H9 (cell line): Measurements from ENCODE around the gene APBA2. TPM values are rescaled to one million over a fixed set of nuclear protein-coding genes. Genes with fewer than 3 reads are reported as not detected.
A peak's percentile ranks its signal among the peaks of the same experiment; 100 is the strongest.

ENCODE experiments used
- DNase-seq: peaks from one replicate; pipeline ENCODE4 v3.0.0-alpha.2; 2017
- H2AFZ ChIP-seq: one replicate; pipeline ENCODE4 v1.6.1; 2013; ENCODE audit warnings: mild to moderate bottlenecking, low read length, control low read depth, moderate library complexity
- H2AK5ac ChIP-seq: 2 replicates; pipeline ENCODE4 v1.6.1; 2013; ENCODE audit warnings: low read length, control low read depth, mixed read lengths; ENCODE audit not compliant: insufficient read length
- H2BK120ac ChIP-seq: one replicate; pipeline ENCODE4 v1.6.1; 2013; ENCODE audit warnings: low read depth, mild to moderate bottlenecking, low read length, control low read depth, inconsistent platforms; ENCODE audit not compliant: poor library complexity, severe bottlenecking
- H2BK12ac ChIP-seq: 2 replicates; pipeline ENCODE4 v1.6.1; 2013; ENCODE audit warnings: low read length, control low read depth, mixed read lengths, low read depth; ENCODE audit not compliant: insufficient read length
- H2BK15ac ChIP-seq: 2 replicates; pipeline ENCODE4 v1.6.1; 2013; ENCODE audit warnings: low read depth, low read length, control low read depth
- H2BK20ac ChIP-seq: one replicate; pipeline ENCODE4 v1.6.1; 2013; ENCODE audit warnings: low read depth, mild to moderate bottlenecking, low read length, control low read depth, inconsistent platforms; ENCODE audit not compliant: poor library complexity, severe bottlenecking
- H2BK5ac ChIP-seq: 2 replicates; pipeline ENCODE4 v1.6.1; 2013; ENCODE audit warnings: low read length, control low read depth, mixed read lengths; ENCODE audit not compliant: insufficient read length
- H3K14ac ChIP-seq: 2 replicates; pipeline ENCODE4 v1.6.1; 2013; ENCODE audit warnings: low read length, control low read depth; ENCODE audit not compliant: insufficient read depth
- H3K18ac ChIP-seq: 2 replicates; pipeline ENCODE4 v1.6.1; 2013; ENCODE audit warnings: low read depth, mild to moderate bottlenecking, mixed read lengths, low read length, control low read depth; ENCODE audit not compliant: insufficient read length
- H3K23ac ChIP-seq: 2 replicates; pipeline ENCODE4 v1.6.1; 2013; ENCODE audit warnings: low read length, control low read depth, mixed read lengths, low read depth; ENCODE audit not compliant: insufficient read length
- H3K23me2 ChIP-seq: 2 replicates; pipeline ENCODE4 v1.6.1; 2013; ENCODE audit warnings: low read depth, mild to moderate bottlenecking, mixed read lengths, low read length, control low read depth; ENCODE audit not compliant: insufficient read length, poor library complexity, severe bottlenecking
- H3K27ac ChIP-seq: 2 replicates; pipeline ENCODE4 v1.5.1; 2013; ENCODE audit warnings: low read length, control low read depth, mixed read lengths, low read depth; ENCODE audit not compliant: insufficient read length
- H3K27me3 ChIP-seq: 2 replicates; pipeline ENCODE4 v1.6.1; 2013; ENCODE audit warnings: low read length, control low read depth, inconsistent platforms; ENCODE audit not compliant: insufficient read depth
- H3K4ac ChIP-seq: 2 replicates; pipeline ENCODE4 v1.6.1; 2013; ENCODE audit warnings: low read depth, mild to moderate bottlenecking, control low read depth, inconsistent platforms, low read length, moderate library complexity
- H3K4me1 ChIP-seq: 2 replicates; pipeline ENCODE4 v1.6.1; 2013; ENCODE audit warnings: low read length, control low read depth, inconsistent platforms; ENCODE audit not compliant: insufficient read depth
- H3K4me2 ChIP-seq: 2 replicates; pipeline ENCODE4 v1.6.1; 2013; ENCODE audit warnings: low read length, control low read depth, mixed read lengths; ENCODE audit not compliant: insufficient read length, insufficient read depth
- H3K56ac ChIP-seq: 2 replicates; pipeline ENCODE4 v1.6.1; 2013; ENCODE audit warnings: low read depth, mild to moderate bottlenecking, mixed read lengths, low read length, control low read depth; ENCODE audit not compliant: insufficient read length
- H3K79me1 ChIP-seq: 2 replicates; pipeline ENCODE4 v1.6.1; 2013; ENCODE audit warnings: low read depth, mild to moderate bottlenecking, moderate library complexity, low read length, control low read depth, inconsistent platforms; ENCODE audit not compliant: insufficient read depth, poor library complexity, severe bottlenecking
- H3K79me2 ChIP-seq: 2 replicates; pipeline ENCODE4 v1.6.1; 2013; ENCODE audit warnings: low read length, control low read depth, inconsistent platforms; ENCODE audit not compliant: insufficient read depth
- H3K9ac ChIP-seq: 2 replicates; pipeline ENCODE4 v1.6.1; 2013; ENCODE audit warnings: low read length, control low read depth, mixed read lengths; ENCODE audit not compliant: insufficient read length; ENCODE audit errors: extremely low read depth
- H3K9me3 ChIP-seq: one replicate; pipeline ENCODE4 v1.6.1; 2013; ENCODE audit warnings: low read depth, low read length, inconsistent platforms; ENCODE audit not compliant: control insufficient read depth
- H3T11ph ChIP-seq: one replicate; pipeline ENCODE4 v1.6.1; 2013; ENCODE audit warnings: mild to moderate bottlenecking, low read length, control low read depth, inconsistent platforms
- H4K20me1 ChIP-seq: one replicate; pipeline ENCODE4 v1.6.1; 2013; ENCODE audit not compliant: control insufficient read depth, insufficient read length, insufficient read depth
- H4K5ac ChIP-seq: 2 replicates; pipeline ENCODE4 v1.6.1; 2013; ENCODE audit warnings: low read depth, mild to moderate bottlenecking, mixed read lengths, low read length, control low read depth; ENCODE audit not compliant: insufficient read length
- H4K8ac ChIP-seq: replicated peaks from 2 replicates; pipeline ENCODE4 v1.6.1; 2013; ENCODE audit warnings: low read length, control low read depth, mixed read lengths, low read depth; ENCODE audit not compliant: insufficient read length
- H4K91ac ChIP-seq: 2 replicates; pipeline ENCODE4 v1.6.1; 2013; ENCODE audit warnings: low read depth, mild to moderate bottlenecking, moderate library complexity, mixed read lengths, low read length, control low read depth; ENCODE audit not compliant: insufficient read length
- H3K27ac Mint-ChIP-seq, 3 experiments: 2 replicates in 2 of 3; 3 replicates in 1 of 3; pipeline ENCODE4 v1.8.0; 2020 to 2021; ENCODE audit warnings: mixed read lengths in 3 of 3, mild to moderate bottlenecking in 1 of 3, moderate library complexity in 1 of 3
- H3K27me3 Mint-ChIP-seq: 2 replicates; pipeline ENCODE4 v1.8.0; 2021; ENCODE audit warnings: low read depth, mild to moderate bottlenecking, moderate library complexity, mixed read lengths
- H3K36me3 Mint-ChIP-seq, 3 experiments: 2 replicates in 2 of 3; 3 replicates in 1 of 3; pipeline ENCODE4 v1.8.0; 2020 to 2021; ENCODE audit warnings: low read depth in 3 of 3, mixed read lengths in 3 of 3; ENCODE audit not compliant: insufficient read depth in 1 of 3
- H3K4me1 Mint-ChIP-seq, 2 experiments: 2 replicates each; pipeline ENCODE4 v1.8.0; 2020; ENCODE audit warnings: mixed read lengths in 2 of 2
- H3K4me3 Mint-ChIP-seq, 2 experiments: 2 replicates in 1 of 2; 3 replicates in 1 of 2; pipeline ENCODE4 v1.8.0; 2020 to 2021; ENCODE audit warnings: mild to moderate bottlenecking in 2 of 2, mixed read lengths in 2 of 2, moderate library complexity in 1 of 2
- H3K9me3 Mint-ChIP-seq, 2 experiments: 2 replicates in 1 of 2; 3 replicates in 1 of 2; pipeline ENCODE4 v1.8.0; 2020; ENCODE audit warnings: mild to moderate bottlenecking in 2 of 2, mixed read lengths in 2 of 2, moderate library complexity in 1 of 2
- WGBS: extraction: QIAGEN DNeasy Blood & Tissue Kit; methylation state at CpG from one replicate; pipeline ENCODE4 v1.1.7; 2013; ENCODE audit warnings: missing lambda C conversion rate, low lambda C conversion rate, mixed read lengths; ENCODE audit not compliant: insufficient read length; ENCODE audit errors: extremely low coverage; 5-methylcytosine and 5-hydroxymethylcytosine counted together
- total RNA-seq: library from RNA; stranded (reverse); gene quantifications from 2 replicates; pipeline ENCODE4 v1.2.1, GENCODE V29; 2021
- TF ChIP-seq, protein P1 (sequence below): fragments of 200-600 bp; sonication (generic); conservative IDR thresholded peaks from 3 replicates; pipeline ENCODE4 v1.8.0; 2021; ENCODE audit warnings: antibody characterized with exemption, mild to moderate bottlenecking

Gene APBA2
- total RNA-seq, 1 experiment from 2014 or later, result 14.3 TPM

- Mint-ChIP-seq H3K36me3 (no peaks in the 10 kb centered on the region), H3K4me3 (no peak overlapping the region; a peak in 1 of 5 replicates), H3K9me3 (no peaks in the 10 kb centered on the region), H3K4me1 (peaks cover 5 to 10% of the 10 kb centered on the region in 2 experiments), H3K27ac (no peak overlapping the region), H3K27me3 (no peaks in the 10 kb centered on the region; the same call in 1 of the 2 replicates)
- TF ChIP-seq, protein P1, sequence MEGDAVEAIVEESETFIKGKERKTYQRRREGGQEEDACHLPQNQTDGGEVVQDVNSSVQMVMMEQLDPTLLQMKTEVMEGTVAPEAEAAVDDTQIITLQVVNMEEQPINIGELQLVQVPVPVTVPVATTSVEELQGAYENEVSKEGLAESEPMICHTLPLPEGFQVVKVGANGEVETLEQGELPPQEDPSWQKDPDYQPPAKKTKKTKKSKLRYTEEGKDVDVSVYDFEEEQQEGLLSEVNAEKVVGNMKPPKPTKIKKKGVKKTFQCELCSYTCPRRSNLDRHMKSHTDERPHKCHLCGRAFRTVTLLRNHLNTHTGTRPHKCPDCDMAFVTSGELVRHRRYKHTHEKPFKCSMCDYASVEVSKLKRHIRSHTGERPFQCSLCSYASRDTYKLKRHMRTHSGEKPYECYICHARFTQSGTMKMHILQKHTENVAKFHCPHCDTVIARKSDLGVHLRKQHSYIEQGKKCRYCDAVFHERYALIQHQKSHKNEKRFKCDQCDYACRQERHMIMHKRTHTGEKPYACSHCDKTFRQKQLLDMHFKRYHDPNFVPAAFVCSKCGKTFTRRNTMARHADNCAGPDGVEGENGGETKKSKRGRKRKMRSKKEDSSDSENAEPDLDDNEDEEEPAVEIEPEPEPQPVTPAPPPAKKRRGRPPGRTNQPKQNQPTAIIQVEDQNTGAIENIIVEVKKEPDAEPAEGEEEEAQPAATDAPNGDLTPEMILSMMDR, result peak; percentile 95
- Histone ChIP-seq H3K23me2 (no peaks in the 10 kb centered on the region), H3K4me2 (no peak overlapping the region), H3K79me1 (no peaks in the 10 kb centered on the region), H3K4me1 (no peaks in the 10 kb centered on the region), H3K79me2 (no peaks in the 10 kb centered on the region), H2AK5ac (no peak overlapping the region), H2BK15ac (no peak overlapping the region), H2BK12ac (no peak overlapping the region), H3K27ac (no peak overlapping the region), H3K18ac (no peak overlapping the region), H2BK5ac (no peak overlapping the region), H3K56ac (no peak overlapping the region), H2AFZ (no peak overlapping the region), H3T11ph (no peak overlapping the region), H3K27me3 (no peaks in the 10 kb centered on the region), H4K91ac (no peak overlapping the region), H4K8ac (no peak overlapping the region), H4K20me1 (no peaks in the 10 kb centered on the region), H4K5ac (no peak overlapping the region), H3K4ac (no peak overlapping the region), H3K14ac (no peak overlapping the region), H3K9ac (no peak overlapping the region), H3K9me3 (no peaks in the 10 kb centered on the region), H2BK20ac (no peak overlapping the region), H2BK120ac (no peak overlapping the region), H3K23ac (no peak overlapping the region)
- peak; percentile 62 for DNase-seq
- WGBS, result no CpG with 5 or more reads among the region's 2 CpGs
Measured at GRCh38 chr15:28975766-28976179, 90.0 kb downstream of the APBA2 start.
